ENCODE results near the gene NDRG4. TPM values are rescaled to one million over a fixed set of nuclear protein-coding genes. Genes with fewer than 3 reads are reported as not detected.

The NDRG4 gene
- total RNA-seq, 1 donor, result 6.7 TPM

- DNase-seq (ENCODE audit: low read depth in 2 of 3, low spot score in 2 of 3), result no peak
These were observed 6.0 kb upstream of the NDRG4 start for GRCh38 chr16:58493756-58494431.

- peak in 2 of 3 donors; percentile 98 for DNase-seq (ENCODE audit: low read depth in 2 of 3, low spot score in 2 of 3)
These were observed 4.9 kb upstream of the NDRG4 start for GRCh38 chr16:58494981-58495520.

- DNase-seq (ENCODE audit: low read depth in 2 of 3, low spot score in 2 of 3), result no peak
These were observed 4.2 kb upstream of the NDRG4 start for GRCh38 chr16:58495521-58496331.

GRCh38 chr16:58497468-58497867 is 2.5 kb upstream of the NDRG4 start:
- no peak for DNase-seq (ENCODE audit: low read depth in 2 of 3, low spot score in 2 of 3)

GRCh38 chr16:58497935-58498334 is 2.0 kb upstream of the NDRG4 start:
- no peak for DNase-seq (ENCODE audit: low read depth in 2 of 3, low spot score in 2 of 3)

GRCh38 chr16:58498341-58499091 is 1.4 kb upstream of the NDRG4 start:
- no peak for DNase-seq (ENCODE audit: low read depth in 2 of 3, low spot score in 2 of 3)

- DNase-seq (ENCODE audit: low read depth in 2 of 3, low spot score in 2 of 3), result no peak
These were observed 841 bp upstream of the NDRG4 start for GRCh38 chr16:58499092-58499511.

- DNase-seq (ENCODE audit: low read depth in 2 of 3, low spot score in 2 of 3), result peak in 1 of 3 donors; percentile 31
These were observed 693 bp downstream of the NDRG4 start for GRCh38 chr16:58500430-58501241.

GRCh38 chr16:58501242-58502131 is 1.5 kb downstream of the NDRG4 start:
- peak in 2 of 3 donors; percentile 45 to 61 for DNase-seq (ENCODE audit: low read depth in 2 of 3, low spot score in 2 of 3)

GRCh38 chr16:58502217-58502921 is 2.4 kb downstream of the NDRG4 start:
- DNase-seq (ENCODE audit: low read depth in 2 of 3, low spot score in 2 of 3), result no peak

GRCh38 chr16:58503166-58503862 is 3.4 kb downstream of the NDRG4 start:
- DNase-seq (ENCODE audit: low read depth in 2 of 3, low spot score in 2 of 3), result no peak

GRCh38 chr16:58503863-58504688 is 4.1 kb downstream of the NDRG4 start:
- DNase-seq (ENCODE audit: low read depth in 2 of 3, low spot score in 2 of 3), result no peak

GRCh38 chr16:58506241-58507194 is 6.6 kb downstream of the NDRG4 start:
- DNase-seq (ENCODE audit: low read depth in 2 of 3, low spot score in 2 of 3), result no peak

GRCh38 chr16:58507195-58507962 is 7.4 kb downstream of the NDRG4 start:
- peak in 2 of 3 donors; percentile 48 to 63 for DNase-seq (ENCODE audit: low read depth in 2 of 3, low spot score in 2 of 3)

- no peak for DNase-seq (ENCODE audit: low read depth in 2 of 3, low spot score in 2 of 3)
These were observed 8.2 kb downstream of the NDRG4 start for GRCh38 chr16:58507963-58508670.
